ENCODE data around the gene GPD2.

DNA sequence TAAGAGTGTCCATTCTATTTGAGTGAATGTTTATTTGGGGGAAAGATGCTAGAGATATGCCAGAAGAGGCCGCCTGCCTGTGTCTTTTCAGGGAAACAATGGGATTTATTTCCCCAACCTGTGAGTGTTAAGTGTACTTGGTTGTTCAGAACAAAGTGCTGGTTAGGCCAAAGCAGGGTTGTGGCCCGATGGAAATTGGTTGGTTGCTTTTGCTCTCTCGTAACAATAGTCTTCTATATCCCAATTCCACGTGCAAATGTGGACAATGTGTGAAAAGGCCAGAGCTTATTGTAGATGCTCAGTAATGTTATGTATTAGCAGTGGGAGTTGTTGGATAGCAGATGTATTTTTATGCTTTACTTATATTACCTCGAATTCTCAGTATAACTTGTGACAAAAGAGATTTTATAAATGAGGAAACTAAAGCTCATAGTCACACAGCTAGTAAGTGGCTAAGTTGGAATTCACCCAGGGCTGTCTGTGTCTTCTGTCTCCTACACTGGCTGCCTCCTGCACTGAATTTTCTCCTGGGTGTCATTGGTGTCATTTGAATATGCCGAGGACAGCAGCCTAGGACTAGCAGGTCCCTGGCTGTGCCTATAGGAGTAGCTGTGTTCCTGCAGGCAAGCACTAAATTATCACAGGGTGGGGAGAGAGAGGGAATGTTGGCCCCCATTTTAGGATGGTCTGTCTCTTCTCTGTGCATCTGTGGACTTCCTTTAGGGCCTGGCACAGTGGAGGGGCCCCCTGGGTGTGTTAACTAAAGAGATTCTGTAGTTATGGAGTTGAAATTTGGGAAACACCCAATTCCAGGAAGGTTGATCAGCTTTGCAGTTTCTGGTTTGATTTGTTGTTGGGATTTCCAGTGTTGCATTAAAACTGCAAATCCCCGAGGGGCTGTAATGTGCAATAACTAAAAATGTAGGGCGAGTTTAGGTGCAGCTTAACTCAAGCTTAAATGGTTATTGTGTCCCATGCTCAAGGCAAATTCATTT lies 21.6 kb downstream of the GPD2 start:
- TF ChIP-seq, protein P1, sequence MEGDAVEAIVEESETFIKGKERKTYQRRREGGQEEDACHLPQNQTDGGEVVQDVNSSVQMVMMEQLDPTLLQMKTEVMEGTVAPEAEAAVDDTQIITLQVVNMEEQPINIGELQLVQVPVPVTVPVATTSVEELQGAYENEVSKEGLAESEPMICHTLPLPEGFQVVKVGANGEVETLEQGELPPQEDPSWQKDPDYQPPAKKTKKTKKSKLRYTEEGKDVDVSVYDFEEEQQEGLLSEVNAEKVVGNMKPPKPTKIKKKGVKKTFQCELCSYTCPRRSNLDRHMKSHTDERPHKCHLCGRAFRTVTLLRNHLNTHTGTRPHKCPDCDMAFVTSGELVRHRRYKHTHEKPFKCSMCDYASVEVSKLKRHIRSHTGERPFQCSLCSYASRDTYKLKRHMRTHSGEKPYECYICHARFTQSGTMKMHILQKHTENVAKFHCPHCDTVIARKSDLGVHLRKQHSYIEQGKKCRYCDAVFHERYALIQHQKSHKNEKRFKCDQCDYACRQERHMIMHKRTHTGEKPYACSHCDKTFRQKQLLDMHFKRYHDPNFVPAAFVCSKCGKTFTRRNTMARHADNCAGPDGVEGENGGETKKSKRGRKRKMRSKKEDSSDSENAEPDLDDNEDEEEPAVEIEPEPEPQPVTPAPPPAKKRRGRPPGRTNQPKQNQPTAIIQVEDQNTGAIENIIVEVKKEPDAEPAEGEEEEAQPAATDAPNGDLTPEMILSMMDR (conservative IDR thresholded peaks at IDR 0.05; ENCODE audit: low read depth, low read length) = no peak
- TF ChIP-seq MXI1 (IDR thresholded peaks at IDR 0.05; ENCODE audit: borderline replicate concordance, low read depth, low read length) = no peak
- TF ChIP-seq, protein P2, sequence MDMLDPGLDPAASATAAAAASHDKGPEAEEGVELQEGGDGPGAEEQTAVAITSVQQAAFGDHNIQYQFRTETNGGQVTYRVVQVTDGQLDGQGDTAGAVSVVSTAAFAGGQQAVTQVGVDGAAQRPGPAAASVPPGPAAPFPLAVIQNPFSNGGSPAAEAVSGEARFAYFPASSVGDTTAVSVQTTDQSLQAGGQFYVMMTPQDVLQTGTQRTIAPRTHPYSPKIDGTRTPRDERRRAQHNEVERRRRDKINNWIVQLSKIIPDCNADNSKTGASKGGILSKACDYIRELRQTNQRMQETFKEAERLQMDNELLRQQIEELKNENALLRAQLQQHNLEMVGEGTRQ (IDR thresholded peaks at IDR 0.05; ENCODE audit: low read depth, low read length) = no peak
- no peak for TF ChIP-seq POLR2A (IDR thresholded peaks at IDR 0.05; ENCODE audit: low read depth, low read length)
- TF ChIP-seq RAD21 (IDR thresholded peaks at IDR 0.05; ENCODE audit: low read length) = no peak
- no peak for TF ChIP-seq MAZ (IDR thresholded peaks at IDR 0.05; ENCODE audit: borderline replicate concordance, low read depth, low read length)
- no peak for TF ChIP-seq RFX5 (IDR thresholded peaks at IDR 0.05; ENCODE audit: low read depth, low read length)
- TF ChIP-seq SMC3 (IDR thresholded peaks at IDR 0.05; ENCODE audit: low read depth, low read length) = no peak

All from IMR-90 (cell line).